Stimulated activated CD4-positive, alpha-beta T cell treated with anti-CD3 and anti-CD28 coated beads, Interleukin-15, amount 100 ng/mL, for 48 hours (primary cell): ENCODE data around the gene LSM12.
"Not testable (repeated sequence)": the region's sequence is repeated elsewhere in the genome, so short reads cannot be mapped to it uniquely, and the experiment has no call there.

ENCODE experiments used
- DNase-seq, 2 donors: peaks; one replicate each; pipeline ENCODE4 v3.0.0-alpha.2; 2020; ENCODE audit warnings: low read depth in 2 of 2

The LSM12 gene

DNA sequence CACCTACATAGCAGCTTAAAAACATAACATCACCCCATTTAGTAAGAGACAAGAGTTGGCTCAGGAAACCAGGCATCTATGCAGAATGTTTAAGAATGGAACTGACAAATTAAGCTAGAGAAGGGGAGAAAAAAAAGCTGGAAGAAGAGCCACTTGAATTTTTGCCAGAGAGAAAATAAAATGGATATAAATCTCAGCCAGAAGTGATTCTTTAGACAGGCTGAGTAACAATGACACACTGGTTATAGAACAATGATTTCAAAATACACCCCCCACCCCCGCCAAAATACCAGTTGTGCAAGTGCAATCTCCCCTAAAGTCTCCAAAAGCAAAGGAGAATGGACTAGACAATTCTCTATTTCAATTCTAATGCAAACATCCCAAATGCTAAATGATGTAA is 22.4 kb downstream of the LSM12 start:
- DNase-seq = no peak

DNA sequence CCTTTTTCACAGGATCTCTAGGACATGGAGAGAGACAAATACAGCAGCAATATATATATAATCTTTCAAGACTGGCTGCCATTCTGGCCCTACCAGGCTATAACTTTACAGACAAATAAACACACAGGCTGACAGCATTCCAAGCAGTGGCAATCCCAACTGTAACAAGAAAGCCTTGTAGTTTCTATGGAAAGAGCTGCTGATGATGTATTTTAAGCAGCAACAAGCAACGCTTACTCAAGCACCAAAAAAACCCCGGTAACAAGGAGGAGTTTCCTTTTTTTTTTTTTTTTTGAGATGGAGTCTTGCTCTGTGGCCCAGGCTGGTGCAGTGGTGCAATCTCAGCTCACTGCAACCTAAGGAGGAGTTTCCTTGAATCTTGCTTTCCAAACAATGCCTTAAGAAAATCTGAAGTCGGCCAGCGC is 23.2 kb downstream of the LSM12 start:
- DNase-seq = no peak

DNA sequence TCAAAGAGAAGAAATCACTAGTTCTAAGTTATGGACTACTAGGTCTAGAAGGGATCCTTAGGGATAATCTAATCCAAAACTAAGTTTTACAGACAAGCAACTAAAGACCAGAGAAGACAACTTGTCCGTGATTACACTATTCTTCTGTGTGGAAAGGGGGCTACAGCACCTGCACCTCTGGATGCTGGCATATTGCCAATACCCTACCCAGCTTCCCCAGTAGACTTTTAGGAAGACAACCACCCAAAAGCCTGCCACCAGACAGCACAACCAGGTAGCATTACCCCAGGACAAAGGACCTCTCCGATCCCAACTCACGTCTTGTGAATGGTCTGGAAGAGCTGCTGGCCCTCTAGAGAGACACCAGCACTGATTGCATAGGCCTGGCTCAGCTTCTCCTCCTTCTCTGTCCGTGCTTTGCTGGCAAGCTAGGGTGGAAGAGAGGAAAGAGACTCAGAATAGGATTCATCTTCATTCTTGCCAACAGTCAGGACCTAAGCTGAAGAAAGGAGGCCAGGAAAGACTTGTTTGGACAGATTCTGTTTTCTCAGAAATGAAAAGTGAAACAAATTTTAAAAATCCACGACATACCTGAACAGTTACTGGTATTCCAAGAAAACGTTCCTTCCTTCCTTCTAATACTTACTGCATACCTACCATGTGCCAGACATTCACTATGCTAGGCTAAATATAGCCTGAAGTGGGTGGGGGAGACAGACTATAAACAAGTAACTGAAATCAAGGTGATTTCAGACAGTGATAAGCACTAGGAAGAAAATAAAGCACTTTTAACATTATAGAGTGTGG is 26.4 kb downstream of the LSM12 start:
- DNase-seq = no peak

- no peak for DNase-seq
Measured at GRCh38 chr17:44038604-44039011, 27.9 kb downstream of the LSM12 start.

- DNase-seq = no peak
Measured at GRCh38 chr17:44037471-44037870, 29.0 kb downstream of the LSM12 start.

- DNase-seq = not testable (repeated sequence)
Measured at GRCh38 chr17:44034688-44035087, 31.8 kb downstream of the LSM12 start.

DNA sequence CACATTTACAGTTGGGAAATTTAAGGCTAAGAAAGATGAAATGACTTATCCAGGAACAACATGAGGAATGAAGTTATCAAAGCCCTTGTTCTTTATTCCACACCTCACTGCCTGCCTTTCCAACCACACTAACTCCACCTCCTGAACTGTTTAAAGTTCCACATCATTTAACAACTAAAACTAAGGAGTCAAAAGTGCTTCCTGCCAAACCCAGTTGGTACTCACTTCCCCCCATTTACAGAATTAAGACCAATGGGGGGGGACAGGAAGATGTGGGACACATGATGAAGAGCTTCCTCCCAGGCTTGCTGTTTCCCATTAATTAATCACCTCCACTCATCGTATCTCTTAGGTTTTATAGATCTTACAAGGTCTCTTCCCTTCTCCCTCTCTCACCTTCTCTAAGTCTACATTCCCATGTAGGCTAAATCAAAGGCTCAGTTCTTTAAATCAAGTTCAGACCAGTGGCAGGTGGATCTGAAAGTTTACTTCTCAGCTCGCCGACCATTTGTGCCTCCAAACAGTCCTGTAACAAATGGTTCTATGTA is 32.5 kb downstream of the LSM12 start:
- DNase-seq = no peak

DNA sequence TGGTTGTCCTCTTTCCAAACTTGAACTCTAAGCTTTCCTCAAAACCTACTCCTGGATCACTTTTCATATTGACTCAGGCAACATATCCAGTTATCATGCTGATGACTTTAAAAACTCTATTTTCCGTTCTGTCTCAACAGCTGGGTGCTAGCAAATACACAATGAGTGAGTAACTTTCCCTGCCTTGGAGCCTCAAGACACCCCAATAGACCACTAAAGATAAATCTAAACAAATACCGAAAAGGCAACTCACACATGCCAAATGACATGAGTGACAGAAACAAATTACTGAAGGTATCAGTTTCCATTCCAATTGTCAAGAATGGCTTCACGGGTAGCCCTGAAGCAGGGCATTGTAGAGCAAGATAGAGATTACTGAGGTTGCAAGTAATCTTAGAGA is 36.0 kb downstream of the LSM12 start:
- no peak for DNase-seq

DNA sequence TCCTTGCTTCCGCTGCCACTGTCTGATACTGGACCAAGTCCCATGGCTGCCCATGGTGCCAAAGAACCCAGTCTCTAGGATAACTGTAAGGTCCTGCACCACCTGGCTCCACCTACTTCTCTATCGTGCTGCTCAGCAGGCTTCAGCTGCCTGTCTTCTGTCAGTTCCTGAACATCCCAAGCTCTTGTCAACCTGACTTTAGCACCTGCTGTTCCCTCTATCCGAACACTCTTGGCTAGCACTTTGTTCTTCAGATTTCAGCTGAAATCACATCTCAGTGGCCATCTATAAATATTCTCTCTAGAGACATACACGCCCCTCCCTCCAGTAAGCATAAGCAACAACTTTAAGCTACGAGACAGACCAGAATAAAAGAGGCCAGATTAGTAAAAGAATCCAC is 36.7 kb downstream of the LSM12 start:
- no peak for DNase-seq

DNA sequence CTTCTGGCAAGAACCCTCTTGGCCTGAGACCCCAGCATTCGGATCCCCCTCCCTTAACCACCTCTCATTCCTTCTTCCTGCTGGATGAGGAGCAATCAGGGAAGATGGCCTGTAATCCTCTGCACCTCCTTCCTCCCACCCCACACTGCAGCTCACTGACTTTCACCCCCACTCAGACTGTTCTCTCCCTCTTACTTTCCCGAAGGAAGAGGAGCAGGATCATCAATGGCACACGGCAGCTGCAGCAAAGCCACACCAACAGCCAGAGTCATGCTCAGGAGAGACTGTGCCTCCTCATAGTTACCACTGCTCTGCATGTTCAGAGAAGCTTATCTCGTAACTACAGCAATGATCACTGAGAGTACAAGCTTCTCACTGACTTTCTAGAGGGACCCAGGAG is 41.6 kb downstream of the LSM12 start:
- no peak for DNase-seq

- DNase-seq = no peak
Measured at GRCh38 chr17:44024271-44024663, 42.2 kb downstream of the LSM12 start.

- no peak for DNase-seq
Measured at GRCh38 chr17:44023545-44024270, 42.8 kb downstream of the LSM12 start.

GRCh38 chr17:44022246-44022645 is 44.2 kb downstream of the LSM12 start:
- no peak for DNase-seq

GRCh38 chr17:44021227-44021626 is 45.2 kb downstream of the LSM12 start:
- DNase-seq = not testable (repeated sequence)

DNA sequence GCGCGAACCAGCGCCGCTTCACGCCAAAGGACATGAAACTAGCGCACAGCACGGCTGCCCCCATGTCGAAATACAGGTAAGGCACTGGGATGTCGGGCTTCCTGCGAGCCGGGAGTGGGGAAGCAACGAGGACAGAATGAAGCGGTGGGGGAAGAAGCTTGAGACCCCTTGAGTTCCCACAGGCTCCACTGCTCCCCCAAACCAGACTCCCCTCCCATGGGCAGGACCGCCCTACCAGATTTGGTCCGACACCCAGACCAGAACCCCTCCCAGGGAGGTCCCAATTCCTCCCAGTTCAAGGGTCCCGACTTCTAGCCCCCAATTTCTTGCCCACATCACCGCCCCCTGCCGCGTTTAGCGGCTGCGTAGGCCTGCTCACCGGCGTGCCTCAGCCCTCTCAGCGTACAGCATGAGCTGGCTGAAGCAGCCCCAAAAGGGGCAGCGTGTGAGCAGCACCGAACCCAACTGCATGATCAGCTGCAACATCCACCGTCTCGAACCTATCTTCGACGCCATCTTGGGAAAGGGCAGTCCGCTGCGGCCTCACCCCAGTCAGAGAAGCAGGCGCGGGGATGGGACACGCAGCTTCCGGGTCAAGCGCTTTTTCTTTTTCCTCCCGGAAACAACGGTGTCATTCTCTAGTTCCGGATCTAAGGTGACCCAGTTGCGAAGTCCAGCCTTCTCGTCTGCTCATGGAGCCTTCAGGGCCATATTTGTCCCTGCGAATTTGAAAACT is 51.9 kb downstream of the LSM12 start, which contains the start of gene TMEM101:
TMEM101 (minus strand) TSS at position 527 of the 736 bp plus-strand sequence; CDS start at position 516, 11 bp downstream.
- peak; percentile 80 to 84 for DNase-seq

GRCh38 chr17:44014133-44014436 is 52.4 kb downstream of the LSM12 start:
- no peak for DNase-seq

- DNase-seq = no peak
Measured at GRCh38 chr17:44012874-44013273, 53.6 kb downstream of the LSM12 start.

- no peak for DNase-seq
Measured at GRCh38 chr17:44012391-44012790, 54.1 kb downstream of the LSM12 start.

DNA sequence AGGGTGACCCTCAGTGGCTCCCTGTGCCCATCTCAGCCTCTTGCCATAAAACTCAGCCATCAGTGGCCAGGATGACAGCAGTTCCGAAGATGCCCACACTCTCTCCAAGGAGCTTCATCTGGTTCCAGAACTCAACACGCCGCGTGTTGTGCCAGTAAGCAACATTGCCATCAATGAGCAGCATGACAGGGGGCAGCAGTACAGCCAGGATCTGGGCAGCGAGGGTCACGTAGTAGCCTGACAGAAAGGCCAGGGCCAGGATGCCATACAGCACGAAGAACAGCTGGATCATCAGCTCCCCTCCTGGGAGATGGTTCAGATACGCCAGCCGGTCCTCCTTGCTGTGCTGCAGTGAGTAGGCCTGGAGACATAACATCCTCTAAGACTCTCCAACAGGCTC is 54.6 kb downstream of the LSM12 start:
- DNase-seq = no peak

DNA sequence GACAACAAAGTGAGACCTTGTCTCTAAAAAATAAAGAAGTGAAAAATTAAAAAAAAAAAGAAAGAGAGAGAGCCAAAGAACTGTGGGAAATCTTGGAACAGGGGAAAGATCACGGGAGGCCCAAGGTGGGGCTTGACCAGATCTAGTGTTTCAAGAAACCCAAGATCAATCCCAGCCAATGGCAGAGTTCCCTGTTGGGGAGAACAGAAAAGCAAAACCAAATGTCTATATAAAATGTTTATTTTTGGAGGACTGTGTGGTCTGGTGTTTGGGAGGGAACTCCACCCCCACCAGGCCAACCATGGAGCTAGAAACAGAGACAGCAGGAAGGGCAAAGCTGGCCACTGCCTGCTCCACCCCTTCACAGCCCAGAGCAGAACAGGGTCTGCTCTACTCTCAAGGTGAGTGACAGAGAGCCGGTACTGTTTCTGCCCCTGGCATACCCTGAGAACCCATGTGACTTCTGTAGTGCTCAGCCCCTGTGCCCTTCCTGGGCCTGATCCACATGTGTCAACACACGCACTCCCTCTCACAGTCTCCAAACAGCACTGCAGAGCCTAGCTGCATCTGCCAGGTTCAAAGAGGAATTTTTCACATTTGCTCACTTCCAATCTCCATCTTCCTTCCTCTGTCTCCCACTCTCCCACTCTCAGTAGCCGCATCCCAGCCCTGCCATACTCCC is 55.4 kb downstream of the LSM12 start:
- no peak for DNase-seq

DNA sequence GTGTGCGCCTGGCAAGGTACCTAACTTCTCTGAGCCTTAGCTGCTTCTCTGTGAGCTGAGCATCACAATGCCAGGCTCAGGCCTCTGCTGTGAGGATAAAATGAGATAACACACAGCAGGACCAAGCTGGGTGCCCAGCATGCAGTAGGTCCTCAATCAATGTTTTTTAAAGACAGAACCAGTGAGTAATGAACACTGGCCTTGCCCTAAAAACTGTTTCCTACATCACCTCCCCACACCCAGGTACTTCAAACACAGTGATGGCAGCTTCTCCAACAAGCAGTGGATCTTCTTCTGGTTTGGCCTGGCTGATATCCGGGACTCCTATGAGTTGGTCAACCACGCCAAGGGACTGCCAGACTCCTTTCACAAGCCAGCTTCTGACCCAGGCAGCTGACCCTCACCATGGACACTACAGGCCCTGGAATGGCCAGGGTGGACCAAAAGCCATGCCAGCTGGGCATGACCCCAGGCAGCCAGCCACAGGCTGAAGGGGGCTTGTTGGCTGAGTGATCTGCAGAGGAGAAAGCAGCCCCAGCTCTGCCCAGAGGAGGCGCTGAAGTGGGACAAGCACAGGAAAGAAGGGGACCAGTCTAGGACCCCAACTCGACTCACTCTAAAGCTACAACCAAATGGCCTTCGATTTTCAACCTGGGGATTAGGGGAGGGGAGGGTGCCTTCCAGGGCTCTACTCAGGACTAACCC is 58.1 kb downstream of the LSM12 start:
- no peak for DNase-seq
